ENCODE measurements around the gene ZNF350.

DNA sequence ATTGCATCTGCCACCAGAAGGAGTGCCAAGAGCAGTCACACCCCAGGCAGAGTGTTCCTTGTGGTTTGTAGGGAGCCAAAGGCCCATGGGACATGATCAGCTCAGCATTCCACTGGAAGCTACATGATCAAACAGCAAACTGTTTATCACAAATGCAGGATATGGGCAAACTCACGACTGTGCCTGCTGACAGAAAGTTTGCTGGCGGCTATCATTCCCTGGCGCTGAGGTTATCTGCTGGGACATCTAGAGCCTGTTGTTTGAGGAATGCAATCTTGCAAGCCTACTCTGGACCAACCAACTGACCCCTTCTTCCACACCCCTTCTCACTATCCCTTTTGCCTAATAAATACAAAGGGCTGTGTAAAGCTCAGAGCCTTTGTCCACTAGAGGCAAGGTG is 67.0 kb downstream of the ZNF350 start:
- TF ChIP-seq, protein P1, sequence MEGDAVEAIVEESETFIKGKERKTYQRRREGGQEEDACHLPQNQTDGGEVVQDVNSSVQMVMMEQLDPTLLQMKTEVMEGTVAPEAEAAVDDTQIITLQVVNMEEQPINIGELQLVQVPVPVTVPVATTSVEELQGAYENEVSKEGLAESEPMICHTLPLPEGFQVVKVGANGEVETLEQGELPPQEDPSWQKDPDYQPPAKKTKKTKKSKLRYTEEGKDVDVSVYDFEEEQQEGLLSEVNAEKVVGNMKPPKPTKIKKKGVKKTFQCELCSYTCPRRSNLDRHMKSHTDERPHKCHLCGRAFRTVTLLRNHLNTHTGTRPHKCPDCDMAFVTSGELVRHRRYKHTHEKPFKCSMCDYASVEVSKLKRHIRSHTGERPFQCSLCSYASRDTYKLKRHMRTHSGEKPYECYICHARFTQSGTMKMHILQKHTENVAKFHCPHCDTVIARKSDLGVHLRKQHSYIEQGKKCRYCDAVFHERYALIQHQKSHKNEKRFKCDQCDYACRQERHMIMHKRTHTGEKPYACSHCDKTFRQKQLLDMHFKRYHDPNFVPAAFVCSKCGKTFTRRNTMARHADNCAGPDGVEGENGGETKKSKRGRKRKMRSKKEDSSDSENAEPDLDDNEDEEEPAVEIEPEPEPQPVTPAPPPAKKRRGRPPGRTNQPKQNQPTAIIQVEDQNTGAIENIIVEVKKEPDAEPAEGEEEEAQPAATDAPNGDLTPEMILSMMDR (IDR thresholded peaks at IDR 0.05; ENCODE audit: extremely low read depth in 1 of 2, insufficient read depth in 1 of 2, low read depth in 1 of 2, low read length in 2 of 2), result no peak
- TF ChIP-seq FOS (IDR thresholded peaks at IDR 0.05; ENCODE audit: borderline replicate concordance, insufficient read depth, low read length) (no peak), POLR2A (IDR thresholded peaks at IDR 0.05; ENCODE audit: low read depth, low read length) (no peak)
- TF ChIP-seq, protein P2, sequence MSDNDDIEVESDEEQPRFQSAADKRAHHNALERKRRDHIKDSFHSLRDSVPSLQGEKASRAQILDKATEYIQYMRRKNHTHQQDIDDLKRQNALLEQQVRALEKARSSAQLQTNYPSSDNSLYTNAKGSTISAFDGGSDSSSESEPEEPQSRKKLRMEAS (IDR thresholded peaks at IDR 0.05; ENCODE audit: insufficient read depth, insufficient read length), result no peak

All from endothelial cell of umbilical vein (primary cell).